ENCODE measurements around the gene NFATC1.

NFATC1 gene

GRCh38 chr18:79553154-79553553 lies 157.4 kb downstream of the NFATC1 start:
- TF ChIP-seq CTCF (IDR thresholded peaks at IDR 0.05; ENCODE audit: low read depth, low read length, missing control alignments), result no peak
- H3K4me3 ChIP-seq (ENCODE audit: low read depth, low read length), result no peak overlapping the region
- no peak for DNase-seq (ENCODE audit: low read depth)

- no peak for TF ChIP-seq CTCF (IDR thresholded peaks at IDR 0.05; ENCODE audit: low read depth, low read length, missing control alignments)
- DNase-seq (ENCODE audit: low read depth), result no peak
- no peak overlapping the region for H3K4me3 ChIP-seq (ENCODE audit: low read depth, low read length)
Measured at GRCh38 chr18:79553696-79554095, 158.0 kb downstream of the NFATC1 start.

GRCh38 chr18:79554321-79554720 lies 158.6 kb downstream of the NFATC1 start:
- no peak for TF ChIP-seq CTCF (IDR thresholded peaks at IDR 0.05; ENCODE audit: low read depth, low read length, missing control alignments)
- no peak overlapping the region for H3K4me3 ChIP-seq (ENCODE audit: low read depth, low read length)
- no peak for DNase-seq (ENCODE audit: low read depth)

GRCh38 chr18:79554945-79555645 lies 159.4 kb downstream of the NFATC1 start:
- TF ChIP-seq CTCF (IDR thresholded peaks at IDR 0.05; ENCODE audit: low read depth, low read length, missing control alignments), result no peak
- H3K4me3 ChIP-seq (ENCODE audit: low read depth, low read length), result no peak overlapping the region
- no peak for DNase-seq (ENCODE audit: low read depth)

- no peak for TF ChIP-seq CTCF (IDR thresholded peaks at IDR 0.05; ENCODE audit: low read depth, low read length, missing control alignments)
- H3K4me3 ChIP-seq (ENCODE audit: low read depth, low read length), result no peak overlapping the region
- no peak for DNase-seq (ENCODE audit: low read depth)
Measured at GRCh38 chr18:79555885-79556284, 160.2 kb downstream of the NFATC1 start.

- no peak overlapping the region for H3K4me3 ChIP-seq (ENCODE audit: low read depth, low read length)
- no peak for TF ChIP-seq CTCF (IDR thresholded peaks at IDR 0.05; ENCODE audit: low read depth, low read length, missing control alignments)
- DNase-seq (ENCODE audit: low read depth), result no peak
Measured at GRCh38 chr18:79556829-79557585, 161.3 kb downstream of the NFATC1 start.
